HL-60 (cell line): ENCODE measurements around the gene TMC1.

Experiments
- DNase-seq, 2 experiments: peaks; one replicate each; pipeline ENCODE4 v3.0.0-alpha.2; 2010 to 2020; ENCODE audit warnings: low read depth in 1 of 2, low spot score in 1 of 2
- H3K27ac ChIP-seq: fragments of 250-450 bp; sonication (Bioruptor Pico); replicated peaks from 2 replicates; pipeline ENCODE4 v1.5.1; 2020; ENCODE audit warnings: mild to moderate bottlenecking, moderate library complexity
- H3K27me3 ChIP-seq: fragments of 250-450 bp; sonication (Bioruptor Pico); 2 replicates; pipeline ENCODE4 v1.5.1; 2021; ENCODE audit warnings: mild to moderate bottlenecking, moderate library complexity; ENCODE audit not compliant: insufficient read depth, poor library complexity, severe bottlenecking
- H3K4me3 ChIP-seq: replicated peaks from 2 replicates; pipeline ENCODE4 v1.5.1; 2011; ENCODE audit warnings: mild to moderate bottlenecking, control low read depth, low read length; ENCODE audit not compliant: insufficient read depth
- GABPA ChIP-seq: IDR thresholded peaks from 2 replicates; pipeline ENCODE4 v1.6.1; 2012; ENCODE audit warnings: low read depth
- POLR2AphosphoS5 ChIP-seq: IDR thresholded peaks from 2 replicates; pipeline ENCODE4 v1.6.1; 2012; ENCODE audit warnings: low read depth
- SPI1 ChIP-seq: IDR thresholded peaks from 2 replicates; pipeline ENCODE4 v1.6.1; 2012; ENCODE audit warnings: low read depth, mild to moderate bottlenecking, borderline replicate concordance
- TF ChIP-seq, protein P1 (sequence below): IDR thresholded peaks from one replicate; pipeline ENCODE4 v1.5.1; 2011; ENCODE audit warnings: low read length, control low read depth, inconsistent platforms; ENCODE audit not compliant: insufficient read depth
- TF ChIP-seq, protein P2 (sequence below): IDR thresholded peaks from 2 replicates; pipeline ENCODE4 v1.6.1; 2012; ENCODE audit warnings: low read depth; ENCODE audit not compliant: insufficient replicate concordance

TMC1 gene

DNA sequence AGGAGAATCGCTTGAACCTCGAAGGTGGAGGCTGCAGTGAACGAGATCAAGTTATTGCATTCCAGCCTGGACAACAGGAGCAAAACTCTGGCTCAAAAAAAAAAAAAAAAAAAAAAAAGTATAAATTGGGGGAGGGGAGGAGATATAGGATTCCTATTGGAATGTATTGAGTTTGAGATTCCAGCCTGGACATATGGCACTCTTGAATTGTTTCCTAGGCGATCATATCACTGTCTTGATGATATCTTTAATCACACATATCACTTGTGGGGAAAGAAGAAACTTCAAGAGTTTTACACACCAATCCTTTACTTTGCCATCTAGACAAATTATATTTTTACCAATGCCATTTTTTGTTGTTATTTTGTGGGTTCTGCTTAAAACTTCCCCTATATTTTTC, 42.4 kb downstream of the TMC1 start:
- TF ChIP-seq POLR2AphosphoS5 (no peak), GABPA (no peak), SPI1 (no peak)
- TF ChIP-seq, protein P1, sequence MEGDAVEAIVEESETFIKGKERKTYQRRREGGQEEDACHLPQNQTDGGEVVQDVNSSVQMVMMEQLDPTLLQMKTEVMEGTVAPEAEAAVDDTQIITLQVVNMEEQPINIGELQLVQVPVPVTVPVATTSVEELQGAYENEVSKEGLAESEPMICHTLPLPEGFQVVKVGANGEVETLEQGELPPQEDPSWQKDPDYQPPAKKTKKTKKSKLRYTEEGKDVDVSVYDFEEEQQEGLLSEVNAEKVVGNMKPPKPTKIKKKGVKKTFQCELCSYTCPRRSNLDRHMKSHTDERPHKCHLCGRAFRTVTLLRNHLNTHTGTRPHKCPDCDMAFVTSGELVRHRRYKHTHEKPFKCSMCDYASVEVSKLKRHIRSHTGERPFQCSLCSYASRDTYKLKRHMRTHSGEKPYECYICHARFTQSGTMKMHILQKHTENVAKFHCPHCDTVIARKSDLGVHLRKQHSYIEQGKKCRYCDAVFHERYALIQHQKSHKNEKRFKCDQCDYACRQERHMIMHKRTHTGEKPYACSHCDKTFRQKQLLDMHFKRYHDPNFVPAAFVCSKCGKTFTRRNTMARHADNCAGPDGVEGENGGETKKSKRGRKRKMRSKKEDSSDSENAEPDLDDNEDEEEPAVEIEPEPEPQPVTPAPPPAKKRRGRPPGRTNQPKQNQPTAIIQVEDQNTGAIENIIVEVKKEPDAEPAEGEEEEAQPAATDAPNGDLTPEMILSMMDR, result no peak
- TF ChIP-seq, protein P2, sequence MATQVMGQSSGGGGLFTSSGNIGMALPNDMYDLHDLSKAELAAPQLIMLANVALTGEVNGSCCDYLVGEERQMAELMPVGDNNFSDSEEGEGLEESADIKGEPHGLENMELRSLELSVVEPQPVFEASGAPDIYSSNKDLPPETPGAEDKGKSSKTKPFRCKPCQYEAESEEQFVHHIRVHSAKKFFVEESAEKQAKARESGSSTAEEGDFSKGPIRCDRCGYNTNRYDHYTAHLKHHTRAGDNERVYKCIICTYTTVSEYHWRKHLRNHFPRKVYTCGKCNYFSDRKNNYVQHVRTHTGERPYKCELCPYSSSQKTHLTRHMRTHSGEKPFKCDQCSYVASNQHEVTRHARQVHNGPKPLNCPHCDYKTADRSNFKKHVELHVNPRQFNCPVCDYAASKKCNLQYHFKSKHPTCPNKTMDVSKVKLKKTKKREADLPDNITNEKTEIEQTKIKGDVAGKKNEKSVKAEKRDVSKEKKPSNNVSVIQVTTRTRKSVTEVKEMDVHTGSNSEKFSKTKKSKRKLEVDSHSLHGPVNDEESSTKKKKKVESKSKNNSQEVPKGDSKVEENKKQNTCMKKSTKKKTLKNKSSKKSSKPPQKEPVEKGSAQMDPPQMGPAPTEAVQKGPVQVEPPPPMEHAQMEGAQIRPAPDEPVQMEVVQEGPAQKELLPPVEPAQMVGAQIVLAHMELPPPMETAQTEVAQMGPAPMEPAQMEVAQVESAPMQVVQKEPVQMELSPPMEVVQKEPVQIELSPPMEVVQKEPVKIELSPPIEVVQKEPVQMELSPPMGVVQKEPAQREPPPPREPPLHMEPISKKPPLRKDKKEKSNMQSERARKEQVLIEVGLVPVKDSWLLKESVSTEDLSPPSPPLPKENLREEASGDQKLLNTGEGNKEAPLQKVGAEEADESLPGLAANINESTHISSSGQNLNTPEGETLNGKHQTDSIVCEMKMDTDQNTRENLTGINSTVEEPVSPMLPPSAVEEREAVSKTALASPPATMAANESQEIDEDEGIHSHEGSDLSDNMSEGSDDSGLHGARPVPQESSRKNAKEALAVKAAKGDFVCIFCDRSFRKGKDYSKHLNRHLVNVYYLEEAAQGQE, result no peak
- no peak overlapping the region for H3K4me3 ChIP-seq
- no peak for DNase-seq
- no peak overlapping the region for H3K27ac ChIP-seq
- H3K27me3 ChIP-seq, result no peaks in the 10 kb centered on the region

DNA sequence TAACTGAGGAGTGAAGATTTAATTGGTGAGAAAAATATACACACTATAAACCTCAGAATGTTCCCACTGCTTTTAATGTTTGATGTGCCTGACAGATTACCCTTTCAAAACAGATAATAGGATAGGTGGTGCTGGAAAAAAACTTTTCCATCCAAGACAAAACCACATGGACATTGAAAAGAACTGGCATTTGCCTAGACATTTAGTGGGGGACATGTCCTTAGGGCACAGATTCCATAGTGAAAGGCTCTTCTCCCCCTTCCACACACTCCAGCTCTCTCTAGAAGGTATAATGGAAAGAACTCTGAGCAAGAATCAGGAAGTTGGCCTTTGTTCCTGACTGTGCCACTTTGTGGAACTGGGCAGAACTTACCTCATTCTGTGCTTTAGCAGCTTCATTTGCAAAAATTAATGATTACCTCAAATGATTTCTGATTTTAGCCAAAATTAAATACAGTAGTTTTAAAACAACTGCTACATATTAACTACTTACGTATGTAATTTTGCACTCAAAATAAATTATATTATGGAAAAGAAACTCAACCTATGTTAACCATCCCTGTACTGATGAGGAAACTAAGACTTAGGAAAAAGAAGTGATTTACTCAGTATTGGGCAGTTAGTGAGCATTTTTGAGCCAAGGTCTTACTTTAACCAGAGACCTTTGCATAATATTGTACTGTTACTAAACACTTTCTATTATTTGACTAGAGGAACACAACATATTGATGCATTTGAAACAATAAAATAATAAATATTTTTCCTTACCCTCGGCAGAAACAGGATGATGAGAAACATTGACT, 43.3 kb downstream of the TMC1 start:
- no peak overlapping the region for H3K4me3 ChIP-seq
- H3K27me3 ChIP-seq, result no peaks in the 10 kb centered on the region
- no peak overlapping the region for H3K27ac ChIP-seq
- DNase-seq, result no peak
- no peak for TF ChIP-seq GABPA

DNA sequence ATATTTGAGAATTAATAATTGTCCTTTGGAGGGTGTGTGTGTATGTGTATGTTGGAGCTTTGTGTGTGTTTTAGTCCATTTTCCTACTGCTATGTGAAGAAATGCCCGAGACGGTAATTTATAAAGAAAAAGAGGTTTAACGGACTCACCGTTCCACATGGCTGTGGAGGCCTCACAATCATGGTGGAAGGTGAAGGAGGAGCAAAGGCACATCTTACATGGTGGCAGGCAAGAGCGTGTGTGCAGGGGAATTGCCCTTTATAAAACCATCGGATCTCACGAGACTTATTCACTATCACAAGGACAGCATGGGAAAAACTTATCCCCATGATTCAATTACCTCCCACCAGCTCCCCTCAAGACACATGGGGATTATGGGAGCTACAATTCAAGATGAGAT, 44.1 kb downstream of the TMC1 start:
- Histone ChIP-seq H3K27me3 (no peaks in the 10 kb centered on the region), H3K4me3 (no peak overlapping the region), H3K27ac (no peak overlapping the region)
- no peak for DNase-seq
- TF ChIP-seq, protein P1, result no peak

DNA sequence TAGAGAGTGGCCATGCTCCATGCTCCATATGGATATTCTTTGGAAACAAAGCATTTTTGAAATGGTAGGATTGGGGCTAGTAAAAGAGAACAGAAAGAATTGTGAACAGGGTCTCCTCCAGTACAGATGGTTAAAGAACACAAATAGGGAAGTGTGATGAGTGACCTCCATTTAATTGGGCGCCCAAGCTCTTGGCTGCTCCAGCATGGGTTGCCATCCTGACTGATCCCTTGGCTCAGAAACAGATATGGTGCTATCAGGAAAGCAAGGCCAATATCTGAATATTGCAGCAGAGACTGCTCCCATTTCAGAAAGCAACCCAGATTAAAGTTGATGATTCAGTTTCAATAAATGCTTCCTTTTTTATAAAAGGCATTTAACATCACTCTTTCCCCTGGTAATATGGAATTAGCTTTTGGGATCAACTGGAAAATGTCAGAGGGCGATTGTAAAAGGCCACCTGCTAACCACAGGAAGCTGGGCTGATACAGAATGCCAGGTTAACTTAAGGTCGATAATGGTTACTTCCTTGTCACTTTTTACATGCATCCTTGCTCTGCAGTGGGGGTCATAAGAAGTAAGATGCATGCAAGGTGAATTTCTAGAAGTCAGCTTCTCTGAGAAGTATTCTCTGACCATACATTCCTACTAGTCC, 52.9 kb downstream of the TMC1 start:
- Histone ChIP-seq H3K27me3 (no peaks in the 10 kb centered on the region), H3K4me3 (no peak overlapping the region), H3K27ac (no peak overlapping the region)
- TF ChIP-seq, protein P1, result no peak
- no peak for TF ChIP-seq GABPA
- TF ChIP-seq, protein P2, result no peak
- TF ChIP-seq SPI1, result peak; percentile 48; the same call in 1 of the 2 replicates
- TF ChIP-seq POLR2AphosphoS5, result no peak
- DNase-seq, result no peak
